IMR-90 (cell line): ENCODE data around the gene MYBL2.

Source experiments
- BHLHE40 ChIP-seq: fragments of 150-350 bp; IDR thresholded peaks from 2 replicates; pipeline ENCODE4 v1.6.1; 2016; ENCODE audit warnings: mild to moderate bottlenecking, low read depth, low read length
- CEBPB ChIP-seq: IDR thresholded peaks from 2 replicates; pipeline ENCODE4 v1.6.1; 2012; ENCODE audit warnings: low read depth, low read length, improper control_type of control experiment
- CHD1 ChIP-seq: IDR thresholded peaks from 2 replicates; pipeline ENCODE4 v1.6.1; 2012; ENCODE audit warnings: low read depth, low read length, improper control_type of control experiment
- FOS ChIP-seq: fragments of 150-350 bp; IDR thresholded peaks from 2 replicates; pipeline ENCODE4 v1.6.1; 2016; ENCODE audit warnings: low read depth, low read length
- MXI1 ChIP-seq: IDR thresholded peaks from 2 replicates; pipeline ENCODE4 v1.6.1; 2012; ENCODE audit warnings: low read depth, mild to moderate bottlenecking, low read length, moderate library complexity, borderline replicate concordance
- POLR2A ChIP-seq: IDR thresholded peaks from 2 replicates; pipeline ENCODE4 v1.6.1; 2012; ENCODE audit warnings: mild to moderate bottlenecking, low read depth, low read length
- RAD21 ChIP-seq: IDR thresholded peaks from 2 replicates; pipeline ENCODE4 v1.6.1; 2012; ENCODE audit warnings: low read length, improper control_type of control experiment
- RCOR1 ChIP-seq: IDR thresholded peaks from 2 replicates; pipeline ENCODE4 v1.6.1; 2012; ENCODE audit warnings: mild to moderate bottlenecking, low read length, improper control_type of control experiment; ENCODE audit not compliant: insufficient replicate concordance
- RFX5 ChIP-seq: IDR thresholded peaks from 2 replicates; pipeline ENCODE4 v1.8.0; 2012; ENCODE audit warnings: low read depth, mild to moderate bottlenecking, low read length, moderate library complexity
- SMC3 ChIP-seq: fragments of 150-350 bp; IDR thresholded peaks from 2 replicates; pipeline ENCODE4 v1.6.1; 2016; ENCODE audit warnings: low read depth, mild to moderate bottlenecking, antibody characterized with exemption, low read length, moderate library complexity
- USF2 ChIP-seq: fragments of 150-350 bp; IDR thresholded peaks from 2 replicates; pipeline ENCODE4 v1.6.1; 2017; ENCODE audit warnings: mild to moderate bottlenecking, antibody characterized with exemption, low read length, low read depth
- TF ChIP-seq, protein P1 (sequence below): conservative IDR thresholded peaks from 2 replicates; pipeline ENCODE4 v1.5.1; 2012; ENCODE audit warnings: mild to moderate bottlenecking, low read depth, low read length, improper control_type of control experiment

DNA sequence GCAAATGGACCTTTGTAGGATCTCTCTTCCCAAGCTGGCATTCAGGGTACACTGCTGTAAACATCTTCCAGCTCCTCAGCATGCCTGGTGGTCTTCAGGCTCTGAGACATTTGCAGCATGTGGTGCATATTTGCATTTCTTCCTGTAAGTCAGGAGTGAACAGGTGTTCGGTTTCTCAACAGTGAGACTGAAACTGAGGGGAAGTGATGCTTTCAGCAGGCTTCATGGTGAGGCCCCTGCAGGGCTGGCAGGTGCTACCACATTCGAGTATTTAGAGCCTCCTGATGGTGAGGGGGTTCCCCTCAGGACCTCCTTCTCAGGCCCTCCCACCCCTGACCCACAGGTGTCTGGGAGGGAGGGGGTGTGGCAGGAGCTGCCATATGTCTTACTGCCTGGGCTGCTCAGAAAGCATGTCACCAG lies 15.1 kb downstream of the MYBL2 start:
- TF ChIP-seq POLR2A = no peak
- TF ChIP-seq, protein P1, sequence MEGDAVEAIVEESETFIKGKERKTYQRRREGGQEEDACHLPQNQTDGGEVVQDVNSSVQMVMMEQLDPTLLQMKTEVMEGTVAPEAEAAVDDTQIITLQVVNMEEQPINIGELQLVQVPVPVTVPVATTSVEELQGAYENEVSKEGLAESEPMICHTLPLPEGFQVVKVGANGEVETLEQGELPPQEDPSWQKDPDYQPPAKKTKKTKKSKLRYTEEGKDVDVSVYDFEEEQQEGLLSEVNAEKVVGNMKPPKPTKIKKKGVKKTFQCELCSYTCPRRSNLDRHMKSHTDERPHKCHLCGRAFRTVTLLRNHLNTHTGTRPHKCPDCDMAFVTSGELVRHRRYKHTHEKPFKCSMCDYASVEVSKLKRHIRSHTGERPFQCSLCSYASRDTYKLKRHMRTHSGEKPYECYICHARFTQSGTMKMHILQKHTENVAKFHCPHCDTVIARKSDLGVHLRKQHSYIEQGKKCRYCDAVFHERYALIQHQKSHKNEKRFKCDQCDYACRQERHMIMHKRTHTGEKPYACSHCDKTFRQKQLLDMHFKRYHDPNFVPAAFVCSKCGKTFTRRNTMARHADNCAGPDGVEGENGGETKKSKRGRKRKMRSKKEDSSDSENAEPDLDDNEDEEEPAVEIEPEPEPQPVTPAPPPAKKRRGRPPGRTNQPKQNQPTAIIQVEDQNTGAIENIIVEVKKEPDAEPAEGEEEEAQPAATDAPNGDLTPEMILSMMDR = no peak
- no peak for TF ChIP-seq FOS
- TF ChIP-seq BHLHE40 = no peak
- no peak for TF ChIP-seq RAD21
- TF ChIP-seq RFX5 = no peak
- TF ChIP-seq RCOR1 = no peak
- no peak for TF ChIP-seq CEBPB
- no peak for TF ChIP-seq SMC3
- no peak for TF ChIP-seq USF2
- no peak for TF ChIP-seq CHD1
- TF ChIP-seq MXI1 = no peak
